Measurements from ENCODE around the gene CDH22. TPM values are rescaled to one million over a fixed set of nuclear protein-coding genes. Genes with fewer than 3 reads are reported as not detected.

CDH22 gene
- total RNA-seq, 2 donors from 2014 or later = 0.22 to 0.77 TPM

DNA sequence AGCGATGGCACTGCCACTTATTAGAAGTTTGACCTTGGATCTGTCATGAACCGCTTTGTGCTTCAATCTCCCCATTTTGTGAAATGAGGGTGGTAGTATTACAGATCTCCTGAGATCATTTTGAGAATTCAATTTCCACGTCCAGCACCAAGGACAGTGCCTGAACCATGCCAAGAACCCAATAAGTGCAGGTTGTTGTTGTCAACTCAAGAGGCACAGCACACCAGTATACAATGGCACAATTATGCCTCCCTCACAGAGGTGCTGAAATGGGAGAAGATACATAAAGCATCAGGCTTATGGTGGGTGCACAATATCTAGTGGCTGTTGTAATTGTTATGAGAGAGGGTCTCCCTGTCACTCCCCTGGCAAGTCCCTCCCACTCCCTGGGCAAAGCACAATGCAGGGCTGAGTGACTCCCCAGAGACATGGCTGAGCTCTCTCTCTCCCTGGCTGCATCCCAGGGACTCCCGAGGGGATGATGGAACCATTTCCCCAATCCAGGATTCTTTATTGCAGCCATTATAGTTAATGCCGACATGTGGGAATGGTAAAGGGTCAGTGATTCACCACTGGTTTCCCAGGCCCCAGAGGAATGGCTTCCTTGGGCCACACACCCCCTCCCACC is 78.7 kb downstream of the CDH22 start:
- peaks cover 11% of the 10 kb centered on the region for H3K4me1 Mint-ChIP-seq
- Histone ChIP-seq H3K4me1 (ENCODE audit: control insufficient read depth, insufficient read depth, low read length) (no peaks in the 10 kb centered on the region), H3K9ac (ENCODE audit: extremely low read depth, low read length, poor library complexity, severe bottlenecking) (no peak overlapping the region), H3K27me3 (ENCODE audit: control insufficient read depth, insufficient read depth, low read length, poor library complexity, severe bottlenecking) (peaks cover 16% of the 10 kb centered on the region), H3K27ac (ENCODE audit: low read depth, low read length) (no peak overlapping the region), H3K36me3 (ENCODE audit: control insufficient read depth, insufficient read depth, low read length) (no peaks in the 10 kb centered on the region), H3K9me3 (ENCODE audit: control insufficient read depth, low read length) (no peaks in the 10 kb centered on the region), H3K4me3 (ENCODE audit: low read length) (no peak overlapping the region)
- H3K4me3 Mint-ChIP-seq = no peak overlapping the region
- no peaks in the 10 kb centered on the region for H3K36me3 Mint-ChIP-seq (ENCODE audit: low read depth)
- H3K27me3 Mint-ChIP-seq (ENCODE audit: insufficient read depth) = peaks cover 13% of the 10 kb centered on the region
- WGBS, 2 experiments (ENCODE audit: insufficient coverage in 1 of 2, insufficient read length in 1 of 2) = 42 to 56% methylated on average over 2 to 5 of the region's 5 CpGs
- peak; percentile 72 for DNase-seq
- TF ChIP-seq, protein P1, sequence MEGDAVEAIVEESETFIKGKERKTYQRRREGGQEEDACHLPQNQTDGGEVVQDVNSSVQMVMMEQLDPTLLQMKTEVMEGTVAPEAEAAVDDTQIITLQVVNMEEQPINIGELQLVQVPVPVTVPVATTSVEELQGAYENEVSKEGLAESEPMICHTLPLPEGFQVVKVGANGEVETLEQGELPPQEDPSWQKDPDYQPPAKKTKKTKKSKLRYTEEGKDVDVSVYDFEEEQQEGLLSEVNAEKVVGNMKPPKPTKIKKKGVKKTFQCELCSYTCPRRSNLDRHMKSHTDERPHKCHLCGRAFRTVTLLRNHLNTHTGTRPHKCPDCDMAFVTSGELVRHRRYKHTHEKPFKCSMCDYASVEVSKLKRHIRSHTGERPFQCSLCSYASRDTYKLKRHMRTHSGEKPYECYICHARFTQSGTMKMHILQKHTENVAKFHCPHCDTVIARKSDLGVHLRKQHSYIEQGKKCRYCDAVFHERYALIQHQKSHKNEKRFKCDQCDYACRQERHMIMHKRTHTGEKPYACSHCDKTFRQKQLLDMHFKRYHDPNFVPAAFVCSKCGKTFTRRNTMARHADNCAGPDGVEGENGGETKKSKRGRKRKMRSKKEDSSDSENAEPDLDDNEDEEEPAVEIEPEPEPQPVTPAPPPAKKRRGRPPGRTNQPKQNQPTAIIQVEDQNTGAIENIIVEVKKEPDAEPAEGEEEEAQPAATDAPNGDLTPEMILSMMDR (conservative IDR thresholded peaks at IDR 0.05) = no peak
- no peak overlapping the region for H3K27ac Mint-ChIP-seq
- no peaks in the 10 kb centered on the region for H3K9me3 Mint-ChIP-seq

DNA sequence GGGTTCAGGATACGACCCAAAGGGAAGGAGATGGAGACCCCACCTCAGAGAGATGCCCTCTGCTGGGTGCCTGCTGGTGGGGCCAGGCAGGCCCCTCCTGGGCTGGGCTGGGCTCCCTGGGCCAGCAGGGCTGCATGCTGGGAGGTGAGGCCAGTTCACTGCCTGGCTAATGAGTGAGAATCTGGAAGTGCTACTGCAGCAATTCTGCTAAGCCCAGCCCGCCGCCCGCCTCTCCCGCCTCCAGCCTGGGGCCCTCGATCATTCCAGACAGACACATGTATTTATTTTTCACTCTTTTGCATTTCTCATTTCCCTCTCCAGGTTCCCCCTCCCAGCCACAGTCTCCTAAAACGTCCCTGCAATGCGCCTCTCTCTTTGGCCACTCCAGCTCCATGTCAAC is 79.6 kb downstream of the CDH22 start:
- DNase-seq = no peak
- peaks cover 11% of the 10 kb centered on the region for H3K4me1 Mint-ChIP-seq
- H3K4me3 Mint-ChIP-seq = no peak overlapping the region
- TF ChIP-seq, protein P1 (conservative IDR thresholded peaks at IDR 0.05) = no peak
- H3K27me3 Mint-ChIP-seq (ENCODE audit: insufficient read depth) = peaks cover 9% of the 10 kb centered on the region
- H3K36me3 Mint-ChIP-seq (ENCODE audit: low read depth) = no peaks in the 10 kb centered on the region
- no peaks in the 10 kb centered on the region for H3K9me3 Mint-ChIP-seq
- H3K27ac Mint-ChIP-seq = no peak overlapping the region
- H3K27ac ChIP-seq (ENCODE audit: low read depth, low read length) = no peak overlapping the region
- H3K9ac ChIP-seq (ENCODE audit: extremely low read depth, low read length, poor library complexity, severe bottlenecking) = no peak overlapping the region
- peaks cover 11% of the 10 kb centered on the region for H3K27me3 ChIP-seq (ENCODE audit: control insufficient read depth, insufficient read depth, low read length, poor library complexity, severe bottlenecking)
- WGBS, 2 experiments (ENCODE audit: insufficient coverage in 1 of 2, insufficient read length in 1 of 2) = 53 to 68% methylated on average over 4 to 8 of the region's 8 CpGs
- H3K9me3 ChIP-seq (ENCODE audit: control insufficient read depth, low read length) = no peaks in the 10 kb centered on the region
- no peak overlapping the region for H3K4me3 ChIP-seq (ENCODE audit: low read length)
- H3K4me1 ChIP-seq (ENCODE audit: control insufficient read depth, insufficient read depth, low read length) = no peaks in the 10 kb centered on the region
- no peaks in the 10 kb centered on the region for H3K36me3 ChIP-seq (ENCODE audit: control insufficient read depth, insufficient read depth, low read length)

DNA sequence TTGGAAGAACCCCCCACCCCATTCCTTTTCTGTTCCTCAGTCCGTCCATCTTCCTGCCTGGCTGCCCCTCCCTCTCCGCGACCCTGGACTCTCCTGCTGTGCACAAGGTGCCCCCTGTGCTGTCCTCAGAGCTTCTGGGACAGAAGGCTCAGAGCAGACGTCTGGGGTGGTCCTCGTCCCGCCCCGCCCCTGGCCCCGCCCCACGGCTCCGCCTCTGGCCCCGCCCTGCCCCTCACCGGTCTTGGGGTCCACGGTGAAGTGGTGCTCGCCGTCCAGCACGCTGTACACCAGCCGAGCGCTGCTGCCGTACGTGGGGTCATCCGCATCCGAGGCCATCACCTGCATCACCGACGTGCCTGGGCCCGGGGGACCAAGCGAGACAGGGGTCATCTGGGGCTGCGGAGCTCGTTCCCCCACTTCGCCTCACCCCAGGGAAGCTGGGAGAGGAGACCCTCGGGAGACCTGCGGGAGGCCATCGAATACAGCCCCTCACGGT is 81.0 kb downstream of the CDH22 start:
- H3K4me1 Mint-ChIP-seq = peaks cover 20% of the 10 kb centered on the region
- Histone ChIP-seq H3K27ac (ENCODE audit: low read depth, low read length) (no peak overlapping the region), H3K9me3 (ENCODE audit: control insufficient read depth, low read length) (no peaks in the 10 kb centered on the region), H3K4me1 (ENCODE audit: control insufficient read depth, insufficient read depth, low read length) (no peaks in the 10 kb centered on the region), H3K27me3 (ENCODE audit: control insufficient read depth, insufficient read depth, low read length, poor library complexity, severe bottlenecking) (no peaks in the 10 kb centered on the region), H3K36me3 (ENCODE audit: control insufficient read depth, insufficient read depth, low read length) (no peaks in the 10 kb centered on the region), H3K9ac (ENCODE audit: extremely low read depth, low read length, poor library complexity, severe bottlenecking) (no peak overlapping the region), H3K4me3 (ENCODE audit: low read length) (no peak overlapping the region)
- no peak overlapping the region for H3K4me3 Mint-ChIP-seq
- H3K36me3 Mint-ChIP-seq (ENCODE audit: low read depth) = no peaks in the 10 kb centered on the region
- WGBS, 2 experiments (ENCODE audit: insufficient coverage in 1 of 2, insufficient read length in 1 of 2) = 83 to 100% methylated on average over 2 to 33 of the region's 33 CpGs
- TF ChIP-seq, protein P1 (conservative IDR thresholded peaks at IDR 0.05) = no peak
- no peak for DNase-seq
- H3K9me3 Mint-ChIP-seq = no peaks in the 10 kb centered on the region
- H3K27me3 Mint-ChIP-seq (ENCODE audit: insufficient read depth) = peaks cover 5% of the 10 kb centered on the region
- H3K27ac Mint-ChIP-seq = no peak overlapping the region
